Measurements from ENCODE around the gene MS4A7.
A peak's percentile ranks its signal among the peaks of the same experiment; 100 is the strongest.

The MS4A7 gene

GRCh38 chr11:60370252-60370810, 8.0 kb upstream of the MS4A7 start:
- Histone ChIP-seq H3K4me3 (no peak overlapping the region), H3K27ac (no peak overlapping the region)

- no peak overlapping the region for H3K27ac ChIP-seq
Observed at GRCh38 chr11:60370811-60371298, 7.5 kb upstream of the MS4A7 start.

GRCh38 chr11:60371386-60371785, 6.9 kb upstream of the MS4A7 start:
- Histone ChIP-seq H3K4me3 (no peak overlapping the region), H3K27ac (no peak overlapping the region)

More at GRCh38 chr11:60370811-60371298, 7.5 kb upstream of the MS4A7 start:
- H3K4me3 ChIP-seq = no peak overlapping the region

- Histone ChIP-seq H3K27ac (no peak overlapping the region), H3K4me3 (no peak overlapping the region)
Observed at GRCh38 chr11:60371854-60372253, 6.5 kb upstream of the MS4A7 start.

- H3K27ac ChIP-seq = no peak overlapping the region
- H3K4me3 ChIP-seq = no peak overlapping the region
Observed at GRCh38 chr11:60372767-60373166, 5.6 kb upstream of the MS4A7 start.

- Histone ChIP-seq H3K27ac (no peak overlapping the region), H3K4me3 (no peak overlapping the region)
Observed at GRCh38 chr11:60375316-60375715, 3.0 kb upstream of the MS4A7 start.

- H3K27ac ChIP-seq = peak overlapping the region in 3 of 21 experiments; percentile 4 to 77 (median 15)
Observed at GRCh38 chr11:60376601-60377000, 1.7 kb upstream of the MS4A7 start.

GRCh38 chr11:60377401-60378136, 763 bp upstream of the MS4A7 start:
- H3K4me3 ChIP-seq = no peak overlapping the region
- peak overlapping the region in 8 of 21 experiments; percentile 3 to 77 (median 40) for H3K27ac ChIP-seq

More at GRCh38 chr11:60376601-60377000, 1.7 kb upstream of the MS4A7 start:
- no peak overlapping the region for H3K4me3 ChIP-seq

GRCh38 chr11:60389279-60389910, 11.1 kb downstream of the MS4A7 start:
- Histone ChIP-seq H3K4me3 (no peak overlapping the region), H3K27ac (peak overlapping the region in 4 of 21 experiments; percentile 27 to 47 (median 38))

GRCh38 chr11:60390419-60390818, 12.1 kb downstream of the MS4A7 start:
- Histone ChIP-seq H3K4me3 (no peak overlapping the region), H3K27ac (peak overlapping the region in 4 of 21 experiments; percentile 4 to 47 (median 32))

- no peak overlapping the region for H3K27ac ChIP-seq
- H3K4me3 ChIP-seq = no peak overlapping the region
Observed at GRCh38 chr11:60392361-60392760, 14.0 kb downstream of the MS4A7 start.

- Histone ChIP-seq H3K4me3 (no peak overlapping the region), H3K27ac (no peak overlapping the region)
Observed at GRCh38 chr11:60393016-60393415, 14.7 kb downstream of the MS4A7 start.

- no peak overlapping the region for H3K27ac ChIP-seq
- no peak overlapping the region for H3K4me3 ChIP-seq
Observed at GRCh38 chr11:60394666-60395380, 16.5 kb downstream of the MS4A7 start.

GRCh38 chr11:60396382-60396781, 18.1 kb downstream of the MS4A7 start, which contains the start of gene MS4A14:
TSS of gene MS4A14 (plus strand) at chr11:60396459. CDS start at chr11:60396579, 120 bp downstream.
- Histone ChIP-seq H3K27ac (peak within 1 kb of the TSS in 6 of 21 experiments; percentile 6 to 71 (median 28)), H3K4me3 (no peak within 1 kb of the TSS)

GRCh38 chr11:60396799-60397198, 18.5 kb downstream of the MS4A7 start:
- no peak overlapping the region for H3K4me3 ChIP-seq
- peak overlapping the region in 6 of 21 experiments; percentile 6 to 71 (median 28) for H3K27ac ChIP-seq

GRCh38 chr11:60420015-60420414, 41.7 kb downstream of the MS4A7 start:
- Histone ChIP-seq H3K27ac (no peak overlapping the region), H3K4me3 (no peak overlapping the region)

GRCh38 chr11:60422609-60423008, 44.3 kb downstream of the MS4A7 start:
- H3K27ac ChIP-seq = no peak overlapping the region
- H3K4me3 ChIP-seq = no peak overlapping the region

GRCh38 chr11:60428517-60428916, 50.2 kb downstream of the MS4A7 start:
- Histone ChIP-seq H3K27ac (no peak overlapping the region), H3K4me3 (no peak overlapping the region)

- H3K27ac ChIP-seq = no peak within 1 kb of the TSS
- H3K4me3 ChIP-seq = no peak within 1 kb of the TSS
Observed at GRCh38 chr11:60429272-60429671, 50.9 kb downstream of the MS4A7 start, which contains the start of gene MS4A5. TSS of gene MS4A5 (plus strand) at chr11:60429572. CDS start at chr11:60429675, 103 bp downstream.

GRCh38 chr11:60431251-60431650, 52.9 kb downstream of the MS4A7 start:
- no peak overlapping the region for H3K4me3 ChIP-seq
- H3K27ac ChIP-seq = no peak overlapping the region

Measured in skin epidermis (tissue), 12 donors.